T47D (cell line): ENCODE measurements around the gene MAPKAP1.

ENCODE experiments used
- DNase-seq, 2 experiments: peaks; one replicate each; pipeline versions ENCODE4 v3.0.0 to v3.0.0-alpha.2; 2011 to 2012; ENCODE audit warnings: low read depth in 1 of 2, low spot score in 1 of 2
- JUND ChIP-seq: IDR thresholded peaks from 2 replicates; pipeline ENCODE4 v1.6.1; 2012; ENCODE audit warnings: low read depth
- in situ Hi-C: cut with HindIII; loops from 2 replicates; pipeline ENCODE4 v1.10.0; 2016; ENCODE audit warnings: low sequenced_read_pairs, low pct_unique_long_range_greater_than_20kb

Gene MAPKAP1

DNA sequence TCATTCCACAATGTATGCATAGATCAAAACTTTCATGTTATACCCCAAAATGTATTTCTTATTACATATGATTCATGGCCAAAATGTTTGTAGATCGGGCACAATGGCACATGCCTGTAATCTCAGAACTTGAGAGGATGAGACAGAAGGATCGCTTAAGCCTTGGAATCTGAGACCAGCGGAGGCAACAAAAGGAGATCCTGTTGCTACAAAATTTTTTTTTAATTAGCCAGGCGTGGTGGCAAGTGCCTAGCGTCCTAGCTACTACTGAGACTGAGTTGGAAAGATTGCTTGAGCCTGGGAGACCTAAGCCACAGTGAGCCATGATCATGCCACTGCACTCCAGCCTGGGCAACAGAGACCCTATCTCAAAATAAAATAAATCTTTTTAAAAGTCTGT, 89.9 kb downstream of the MAPKAP1 start:
- in situ Hi-C loops, result no loop called here
- TF ChIP-seq JUND, result no peak
- DNase-seq, result no peak

DNA sequence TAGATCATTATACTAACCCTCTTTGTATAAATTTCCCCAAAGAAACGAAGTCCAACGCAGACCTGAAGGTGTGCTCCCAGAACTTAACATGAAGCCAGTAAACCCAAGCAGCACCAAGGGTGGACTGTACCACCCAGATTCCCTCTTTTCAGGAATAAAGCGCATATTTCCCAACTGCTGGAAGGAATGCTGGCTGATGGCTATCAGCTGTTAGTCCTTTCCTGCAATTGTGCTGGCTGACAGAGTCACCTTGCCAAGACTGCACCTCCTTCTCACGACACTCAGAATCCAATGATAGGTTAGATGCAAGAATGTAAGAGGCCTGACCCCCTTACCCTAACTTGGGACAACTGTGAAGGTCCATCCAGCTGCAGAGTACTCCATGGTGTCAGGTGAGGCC, 93.9 kb downstream of the MAPKAP1 start:
- DNase-seq, result no peak
- in situ Hi-C loops, result no loop called here
- no peak for TF ChIP-seq JUND

DNA sequence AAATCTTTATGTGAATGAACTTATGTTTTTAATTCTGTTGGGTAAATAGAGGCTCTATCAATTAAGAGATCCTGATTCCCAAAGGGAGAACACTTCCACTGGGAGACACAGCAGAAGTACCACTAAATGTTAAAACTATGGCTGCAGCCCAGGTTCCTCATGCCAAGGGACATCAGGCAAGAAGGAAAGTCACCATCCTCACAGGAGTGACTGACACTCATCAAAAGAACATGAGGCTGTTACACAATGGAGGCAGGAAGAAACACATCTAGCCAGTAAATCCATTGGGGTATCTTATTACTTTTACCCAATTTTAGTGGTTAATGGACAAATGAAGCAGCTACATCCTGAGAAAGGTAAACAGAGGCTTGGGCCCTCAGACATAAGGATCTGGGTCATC, 94.4 kb downstream of the MAPKAP1 start:
- in situ Hi-C loops, result no loop called here
- DNase-seq, result no peak
- TF ChIP-seq JUND, result no peak

DNA sequence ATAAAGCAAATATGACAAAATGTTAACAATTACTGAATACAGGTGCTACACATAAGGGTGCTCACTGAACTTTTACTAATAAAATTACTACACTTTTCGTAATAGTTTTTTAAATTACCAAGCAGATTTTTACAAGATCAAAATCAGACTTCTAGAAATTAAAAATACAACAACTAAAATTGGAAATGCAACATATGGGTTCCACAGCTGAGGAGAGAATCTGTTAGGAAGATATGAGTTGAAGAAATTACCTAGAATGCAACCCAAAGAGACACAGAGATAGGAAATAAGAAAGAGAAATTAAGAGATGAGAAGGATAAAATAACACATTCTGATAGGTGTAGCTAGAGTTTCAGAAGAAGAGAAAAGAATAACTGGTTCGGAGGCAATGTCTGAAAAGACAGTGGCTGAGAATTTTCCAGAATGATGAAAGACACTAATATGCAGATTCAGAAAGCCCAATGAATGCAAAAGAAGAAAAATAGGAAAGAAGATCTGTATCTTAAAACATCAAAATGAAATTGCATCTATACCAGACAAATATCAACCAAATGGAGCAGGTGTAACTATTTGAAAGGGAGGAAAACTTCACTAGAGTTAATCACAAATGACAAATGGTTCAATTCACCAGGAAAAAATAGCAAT, 95.8 kb downstream of the MAPKAP1 start:
- in situ Hi-C loops, result no loop called here
- DNase-seq, result no peak
- TF ChIP-seq JUND, result no peak

DNA sequence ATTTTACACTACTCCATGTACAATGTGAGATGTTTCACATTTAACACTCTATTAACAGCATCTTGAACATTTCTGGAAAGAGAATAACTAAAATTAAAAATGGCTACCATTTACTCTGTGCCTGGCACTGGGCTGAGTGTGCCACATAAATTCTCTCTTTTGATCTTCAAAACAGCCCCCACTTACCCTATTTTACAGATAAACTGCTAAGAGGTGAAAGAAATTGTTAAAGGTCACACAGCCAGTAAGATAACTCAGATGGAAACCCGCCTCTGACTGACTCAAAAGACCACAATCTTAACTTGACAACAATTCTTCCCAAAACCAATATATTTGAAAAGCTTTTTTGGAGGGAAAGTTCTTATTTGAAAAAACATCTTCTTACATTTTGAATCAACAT, 97.3 kb downstream of the MAPKAP1 start:
- in situ Hi-C loops, result no loop called here

DNA sequence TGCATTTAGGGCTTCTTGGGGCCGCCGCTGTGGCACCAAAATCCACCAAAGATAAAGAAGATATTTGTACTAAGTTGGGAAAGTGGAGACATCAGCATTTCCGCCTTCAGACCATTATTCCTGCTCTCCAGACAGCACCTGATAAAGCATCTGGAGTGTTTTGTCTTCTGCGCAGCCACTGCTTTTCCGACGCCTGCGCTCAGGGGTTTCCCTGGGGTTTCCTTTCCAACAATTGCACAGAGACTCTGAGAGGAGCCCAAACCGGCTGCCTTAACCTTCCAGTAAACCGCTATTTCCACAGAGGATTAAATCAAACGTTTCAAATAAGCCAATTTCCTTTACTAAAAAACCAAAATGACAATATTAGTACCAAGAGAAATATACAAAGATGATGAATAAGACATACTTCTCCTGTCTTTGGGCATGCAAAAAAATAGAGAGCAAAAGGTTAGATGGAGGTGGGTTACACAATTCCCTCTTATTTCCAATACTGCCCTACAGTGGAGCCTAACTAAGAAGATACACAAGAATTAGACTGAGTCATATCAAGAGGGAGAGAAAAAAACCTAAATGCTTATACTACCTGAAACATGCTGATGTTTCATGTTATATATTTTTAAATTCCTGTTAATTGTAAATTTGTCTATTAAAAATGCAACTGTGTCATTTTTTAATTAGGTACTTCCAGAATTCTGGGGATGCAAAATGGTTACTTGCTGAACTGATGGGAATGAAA, 98.4 kb downstream of the MAPKAP1 start:
- in situ Hi-C loops, result no loop called here
- TF ChIP-seq JUND, result no peak
- no peak for DNase-seq

More for the DNA sequence above, 97.3 kb downstream of the MAPKAP1 start:
- no peak for DNase-seq
- no peak for TF ChIP-seq JUND

DNA sequence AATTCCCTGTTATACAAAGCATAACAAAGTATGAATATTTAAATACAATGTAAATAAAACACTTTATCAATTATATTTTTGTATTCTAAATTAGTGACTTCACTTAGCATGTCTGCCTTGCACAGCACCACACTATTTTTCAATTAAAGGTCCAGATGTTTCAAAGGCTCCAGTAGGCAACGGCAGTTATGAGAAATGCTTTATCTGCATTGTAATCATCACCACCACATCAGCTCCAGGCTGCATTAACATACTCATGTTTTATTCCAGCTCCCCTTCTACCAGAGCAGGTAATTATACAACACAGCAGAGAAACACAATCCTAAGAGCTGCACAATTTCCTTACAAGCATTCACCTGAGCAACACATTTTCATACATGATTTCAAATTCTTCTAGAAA, 102.8 kb downstream of the MAPKAP1 start:
- DNase-seq, result no peak

DNA sequence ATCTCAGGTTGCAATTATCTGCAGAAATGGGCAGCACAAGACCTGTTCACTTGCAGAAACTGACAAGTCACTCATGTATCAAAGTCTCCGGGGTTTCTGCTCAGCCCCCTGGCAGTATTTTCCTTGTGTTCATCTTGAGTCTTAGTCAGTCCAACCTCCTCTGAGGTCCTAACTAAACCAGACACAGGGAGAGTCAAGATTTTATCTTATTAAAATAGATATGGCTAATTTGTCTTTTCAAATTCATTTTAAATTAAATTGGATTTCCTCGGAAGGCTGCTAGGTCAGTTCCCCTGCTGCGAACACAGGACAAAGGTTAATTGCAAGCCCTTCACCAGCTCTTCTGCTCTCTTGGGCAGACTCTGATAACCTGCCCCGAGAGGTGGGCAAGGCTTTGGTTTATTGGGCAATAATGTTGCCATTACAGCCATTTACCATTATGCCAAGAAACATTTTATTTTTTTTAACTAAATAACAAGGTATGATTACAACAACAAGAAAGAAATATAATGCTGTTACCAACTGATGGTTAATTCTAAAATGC, 103.5 kb downstream of the MAPKAP1 start:
- TF ChIP-seq JUND, result no peak
- in situ Hi-C loops, result no loop called here
- no peak for DNase-seq

More for the DNA sequence above, 102.8 kb downstream of the MAPKAP1 start:
- in situ Hi-C loops, result no loop called here
- TF ChIP-seq JUND, result no peak

DNA sequence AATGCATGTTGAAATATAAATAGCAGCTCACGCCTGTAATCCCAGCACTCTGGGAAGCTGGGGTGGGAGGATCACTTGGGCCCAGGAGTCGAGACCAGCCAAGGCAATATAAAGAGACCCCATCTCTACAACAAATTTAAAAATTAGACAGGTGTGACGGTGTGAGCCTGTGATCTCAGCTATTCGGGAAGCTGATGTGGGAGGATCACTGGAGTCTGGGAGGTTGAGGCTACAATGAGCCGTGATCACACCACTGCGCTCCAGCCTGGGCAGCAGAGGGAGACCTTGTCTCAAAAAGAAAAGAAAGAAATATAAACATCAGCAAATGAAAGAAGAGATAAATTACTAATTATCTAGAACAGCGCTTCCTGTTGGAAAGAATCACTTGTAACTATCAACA, 105.0 kb downstream of the MAPKAP1 start:
- in situ Hi-C loops, result no loop called here
- no peak for TF ChIP-seq JUND
- no peak for DNase-seq

DNA sequence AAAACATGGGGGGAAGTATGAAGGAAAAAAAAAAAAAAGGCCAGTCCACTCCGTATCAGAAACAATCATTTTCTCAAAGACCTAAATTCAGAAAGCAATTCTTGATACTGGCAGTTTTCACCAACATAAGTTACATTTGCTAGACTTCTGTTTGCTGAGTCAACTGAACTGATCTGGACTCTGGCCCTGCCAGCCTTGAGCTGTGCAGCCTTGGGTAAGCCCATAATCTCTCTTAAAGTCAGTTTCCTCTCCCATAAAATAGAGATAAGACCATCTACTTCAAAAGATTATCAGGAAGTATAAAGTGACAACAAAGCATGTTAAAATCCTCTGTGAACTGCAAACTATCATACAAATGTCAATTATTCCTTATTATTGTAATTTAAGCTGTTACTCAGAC, 106.8 kb downstream of the MAPKAP1 start:
- no peak for DNase-seq
- TF ChIP-seq JUND, result no peak
- in situ Hi-C loops, result no loop called here

DNA sequence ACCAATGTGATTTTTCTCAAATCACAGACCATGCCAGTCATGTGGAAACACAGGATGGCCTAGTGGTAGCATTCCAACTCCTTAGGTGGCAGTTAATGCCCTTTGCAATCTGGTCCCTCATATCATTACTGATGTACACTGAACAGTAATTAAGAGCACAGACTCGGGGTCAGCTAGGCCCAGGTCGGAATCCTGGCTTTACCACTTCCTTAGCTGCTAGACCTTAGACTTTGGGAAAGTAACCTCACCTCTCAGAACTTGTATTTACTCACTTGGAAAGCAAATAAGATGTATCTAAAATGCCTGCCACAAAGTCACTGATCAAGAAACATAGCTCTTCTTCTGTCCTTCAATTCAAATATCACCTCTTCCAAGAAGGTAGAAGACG, 112.8 kb downstream of the MAPKAP1 start:
- peak in 1 of 2 experiments; percentile 75 for DNase-seq
- in situ Hi-C loops, result no loop called here
- TF ChIP-seq JUND, result no peak

DNA sequence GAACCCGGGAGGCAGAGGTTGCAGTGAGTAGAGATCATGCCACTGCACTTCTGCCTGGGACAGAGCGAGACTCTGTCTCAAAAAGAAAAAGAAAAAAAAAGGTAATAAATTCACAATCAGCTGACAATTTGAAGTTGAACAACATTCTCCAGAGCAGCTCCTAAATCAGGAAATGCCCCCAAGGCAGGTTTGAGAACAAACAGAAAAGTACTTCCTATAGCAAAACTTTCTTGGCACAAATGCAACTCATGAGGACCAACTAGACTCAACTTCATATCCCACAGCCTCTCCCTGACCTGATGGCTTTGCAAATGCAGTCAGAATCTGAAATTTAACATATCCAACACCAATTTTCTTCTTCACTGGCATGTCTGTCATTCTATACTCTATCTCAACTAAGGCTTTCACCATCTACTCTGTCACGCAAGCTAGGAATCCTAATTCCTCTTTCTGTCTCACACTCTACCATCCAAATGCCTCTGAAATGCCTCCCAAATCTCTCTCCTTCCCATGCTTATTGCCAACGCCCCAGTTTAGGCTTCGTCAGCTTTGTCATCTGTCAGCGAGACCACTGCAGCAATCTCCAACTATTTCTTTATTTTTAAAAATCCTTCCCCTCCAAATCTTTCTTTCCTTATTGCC, 113.3 kb downstream of the MAPKAP1 start:
- peak; percentile 67 to 95 for DNase-seq
- in situ Hi-C loops, result no loop called here
- no peak for TF ChIP-seq JUND

DNA sequence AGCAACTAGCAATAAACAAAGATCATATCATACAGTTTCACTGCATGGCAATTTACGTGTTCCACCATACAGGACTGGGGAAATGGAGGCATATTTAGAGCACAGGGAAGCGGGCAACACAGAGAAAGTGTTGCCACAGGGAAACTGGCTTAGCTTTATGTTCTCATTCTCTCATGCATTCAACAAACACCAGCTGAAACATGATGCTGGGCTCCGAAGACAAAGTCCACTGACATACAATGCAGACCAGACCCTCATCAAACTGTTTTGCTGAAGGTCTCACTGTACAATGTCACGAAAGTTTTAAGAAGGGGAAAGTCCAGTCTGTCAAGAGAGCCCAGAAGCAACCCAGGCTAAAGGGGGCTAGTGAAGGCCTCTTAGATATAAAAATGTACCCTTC, 115.1 kb downstream of the MAPKAP1 start:
- TF ChIP-seq JUND, result no peak
- in situ Hi-C loops, result no loop called here
- DNase-seq, result no peak

DNA sequence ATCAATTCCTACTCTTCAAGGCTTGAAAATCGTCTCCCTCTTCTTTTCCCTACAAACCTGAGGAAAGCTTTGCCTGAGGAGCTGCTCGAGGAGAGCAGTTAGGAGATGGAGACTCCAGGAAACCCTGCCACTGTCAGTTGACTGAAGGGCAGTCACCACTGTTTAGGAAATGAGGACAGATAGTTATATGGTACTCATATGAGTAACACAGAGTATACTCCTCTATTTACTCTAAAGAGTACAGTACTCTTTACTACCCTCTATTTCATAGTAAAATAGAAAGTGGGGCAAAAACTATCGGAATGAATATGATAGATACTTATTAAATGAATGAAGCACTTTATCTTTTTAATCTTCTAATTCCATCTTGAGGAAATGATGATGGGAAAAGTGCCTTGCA, 115.8 kb downstream of the MAPKAP1 start:
- in situ Hi-C loops, result no loop called here
- TF ChIP-seq JUND, result no peak
- no peak for DNase-seq
